SK-N-SH (cell line): Measurements from ENCODE around the gene DGKE. TPM values are rescaled to one million over a fixed set of nuclear protein-coding genes. Genes with fewer than 3 reads are reported as not detected.

Experiments used
- CTCF ChIA-PET: fragments of 300-600, 350-600 bp; formaldehyde crosslinking; extraction: SDS; loops from one replicate; lab custom pipeline; 2021; lab: Yijun Ruan, JAX
- POLR2A ChIA-PET: fragments of 350-600 bp; sonication (Branson Sonifier 250); formaldehyde crosslinking; extraction: SDS; loops from one replicate; lab custom pipeline; 2020; ENCODE audit warnings: antibody characterized with exemption, inconsistent platforms; lab: Yijun Ruan, JAX
- DNase-seq: peaks from one replicate; pipeline ENCODE4 v3.0.0; 2012
- H2AFZ ChIP-seq: fragments of 200-600 bp; sonication (generic); 2 replicates; pipeline ENCODE4 v1.8.1; 2016; ENCODE audit warnings: antibody characterized with exemption, mild to moderate bottlenecking, low read depth
- H3F3A ChIP-seq: fragments of 200-600 bp; sonication (generic); replicated peaks from 2 replicates; pipeline ENCODE3; 2016; ENCODE audit warnings: antibody characterized with exemption, mild to moderate bottlenecking; ENCODE audit not compliant: insufficient read depth
- H3K27ac ChIP-seq, 2 experiments: fragments of 200-500 bp in 1 of 2; fragments of 200-600 bp in 1 of 2; sonication (Bioruptor generic) in 1 of 2; sonication (generic), shearing (Covaris generic) in 1 of 2; 2 replicates each; pipeline versions ENCODE4 v1.5.1 to v1.6.1; 2014 to 2016; ENCODE audit warnings: low read depth in 2 of 2, inconsistent platforms in 1 of 2, low read length in 1 of 2, mild to moderate bottlenecking in 1 of 2, mixed read lengths in 1 of 2
- H3K27me3 ChIP-seq: fragments of 200-600 bp; sonication (generic), shearing (Covaris generic); 2 replicates; pipeline ENCODE4 v1.6.1; 2016; ENCODE audit warnings: mixed run types; ENCODE audit not compliant: insufficient read depth
- H3K36me3 ChIP-seq, 2 experiments: fragments of 200-500 bp in 1 of 2; fragments of 200-600 bp in 1 of 2; sonication (Bioruptor generic) in 1 of 2; sonication (generic) in 1 of 2; replicated peaks in 1 of 2; 2 replicates each; pipeline versions ENCODE3 to v1.5.1; 2014 to 2016; ENCODE audit warnings: low read length in 1 of 2, mild to moderate bottlenecking in 1 of 2; ENCODE audit not compliant: insufficient read depth in 2 of 2, control insufficient read depth in 1 of 2
- H3K4me1 ChIP-seq, 2 experiments: fragments of 200-500 bp in 1 of 2; fragments of 200-600 bp in 1 of 2; sonication (Bioruptor generic) in 1 of 2; sonication (generic), shearing (Covaris generic) in 1 of 2; 2 replicates each; pipeline versions ENCODE4 v1.5.1 to v1.6.1; 2014 to 2016; ENCODE audit warnings: low read depth in 1 of 2, low read length in 1 of 2, mixed run types in 1 of 2; ENCODE audit not compliant: insufficient read depth in 2 of 2, control insufficient read depth in 1 of 2
- H3K4me2 ChIP-seq: fragments of 200-600 bp; sonication (generic), shearing (Covaris generic); 2 replicates; pipeline ENCODE4 v1.6.1; 2017; ENCODE audit warnings: mixed run types
- H3K4me3 ChIP-seq, 2 experiments: fragments of 200-500 bp in 1 of 2; fragments of 200-600 bp in 1 of 2; sonication (Bioruptor generic) in 1 of 2; sonication (generic), shearing (Covaris generic) in 1 of 2; 2 replicates each; pipeline versions ENCODE4 v1.5.1 to v1.8.1; 2014 to 2016; ENCODE audit warnings: low read depth in 2 of 2, inconsistent platforms in 1 of 2, low read length in 1 of 2, mild to moderate bottlenecking in 1 of 2, mixed read lengths in 1 of 2, moderate library complexity in 1 of 2
- H3K79me2 ChIP-seq: fragments of 200-600 bp; sonication (generic); 2 replicates; pipeline ENCODE4 v1.8.1; 2017; ENCODE audit warnings: mild to moderate bottlenecking; ENCODE audit not compliant: insufficient read depth
- H3K9ac ChIP-seq: fragments of 200-600 bp; sonication (generic); 2 replicates; pipeline ENCODE4 v1.6.1; 2017; ENCODE audit warnings: mixed run types
- H3K9me2 ChIP-seq: fragments of 200-600 bp; sonication (generic); 2 replicates; pipeline ENCODE4 v1.6.1; 2017; ENCODE audit warnings: mixed run types
- H3K9me3 ChIP-seq: fragments of 200-600 bp; sonication (generic); 2 replicates; pipeline ENCODE4 v1.6.1; 2017; ENCODE audit warnings: mixed run types, mild to moderate bottlenecking, moderate library complexity
- H4K20me1 ChIP-seq: fragments of 200-600 bp; sonication (generic); 2 replicates; pipeline ENCODE4 v1.6.1; 2017; ENCODE audit warnings: mild to moderate bottlenecking, mixed run types; ENCODE audit not compliant: insufficient read depth
- CTCF ChIP-seq: fragments of 200-600 bp; sonication (generic); IDR thresholded peaks from 2 replicates; pipeline ENCODE4 v1.6.1; 2017; ENCODE audit warnings: antibody characterized with exemption, mild to moderate bottlenecking, moderate library complexity
- EP300 ChIP-seq, 2 experiments: IDR thresholded peaks; 2 replicates each; pipeline versions ENCODE4 v1.4.0 to v1.6.1; 2012; ENCODE audit warnings: borderline replicate concordance in 1 of 2, low read depth in 1 of 2, low read length in 1 of 2
- FOXM1 ChIP-seq: IDR thresholded peaks from 2 replicates; pipeline ENCODE4 v1.4.0; 2012; ENCODE audit warnings: low read depth, mild to moderate bottlenecking
- JUND ChIP-seq: IDR thresholded peaks from 2 replicates; pipeline ENCODE4 v1.4.0; 2012
- MXI1 ChIP-seq: IDR thresholded peaks from 2 replicates; pipeline ENCODE4 v1.6.1; 2012; ENCODE audit warnings: mild to moderate bottlenecking, low read depth, low read length, improper control_type of control experiment
- POLR2AphosphoS5 ChIP-seq: IDR thresholded peaks from 2 replicates; pipeline ENCODE4 v1.6.1; 2012; ENCODE audit warnings: low read depth, low read length
- RAD21 ChIP-seq: IDR thresholded peaks from 2 replicates; pipeline ENCODE4 v1.6.1; 2012; ENCODE audit warnings: mild to moderate bottlenecking, low read length
- RCOR1 ChIP-seq: fragments of 150-350 bp; IDR thresholded peaks from 2 replicates; pipeline ENCODE4 v1.6.1; 2017; ENCODE audit warnings: antibody characterized with exemption, low read length
- REST ChIP-seq: IDR thresholded peaks from 2 replicates; pipeline ENCODE4 v1.6.1; 2012; ENCODE audit warnings: mild to moderate bottlenecking, low read depth, low read length, moderate library complexity
- RXRA ChIP-seq: IDR thresholded peaks from 2 replicates; pipeline ENCODE4 v1.4.0; 2012; ENCODE audit warnings: low read depth, mild to moderate bottlenecking, borderline replicate concordance
- SIN3A ChIP-seq: IDR thresholded peaks from 2 replicates; pipeline ENCODE4 v1.6.1; 2012; ENCODE audit warnings: low read depth, mild to moderate bottlenecking, low read length, moderate library complexity, borderline replicate concordance
- YY1 ChIP-seq: IDR thresholded peaks from 2 replicates; pipeline ENCODE4 v1.4.0; 2012; ENCODE audit warnings: low read depth, mild to moderate bottlenecking
- WGBS: methylation state at CpG from one replicate; pipeline ENCODE4 v1.1.6; 2017; ENCODE audit warnings: low lambda C conversion rate; 5-methylcytosine and 5-hydroxymethylcytosine counted together
- polyA plus RNA-seq, 3 experiments: library from polyadenylated mRNA; depleted of rRNA; stranded (reverse); fragments of >200 nt; gene quantifications; 2 replicates each; pipeline ENCODE4 v1.2.3, GENCODE V29; 2012
- TF ChIP-seq, protein P1 (sequence below): IDR thresholded peaks from 2 replicates; pipeline ENCODE4 v1.4.0; 2012; ENCODE audit warnings: low read depth, borderline replicate concordance
- TF ChIP-seq, protein P2 (sequence below): IDR thresholded peaks from 2 replicates; pipeline ENCODE4; 2012
- TF ChIP-seq, protein P3 (sequence below): fragments of 150-350 bp; IDR thresholded peaks from 2 replicates; pipeline ENCODE4 v1.6.1; 2017; ENCODE audit warnings: antibody characterized with exemption, low read length, low read depth, borderline replicate concordance

Gene DGKE
- polyA plus RNA-seq, 1 of the 3 experiments (the other 2 are of a cell fraction): 2.4 TPM

GRCh38 chr17:56896968-56897359, 63.0 kb downstream of the DGKE start (continued):
- TF ChIP-seq, protein P1, sequence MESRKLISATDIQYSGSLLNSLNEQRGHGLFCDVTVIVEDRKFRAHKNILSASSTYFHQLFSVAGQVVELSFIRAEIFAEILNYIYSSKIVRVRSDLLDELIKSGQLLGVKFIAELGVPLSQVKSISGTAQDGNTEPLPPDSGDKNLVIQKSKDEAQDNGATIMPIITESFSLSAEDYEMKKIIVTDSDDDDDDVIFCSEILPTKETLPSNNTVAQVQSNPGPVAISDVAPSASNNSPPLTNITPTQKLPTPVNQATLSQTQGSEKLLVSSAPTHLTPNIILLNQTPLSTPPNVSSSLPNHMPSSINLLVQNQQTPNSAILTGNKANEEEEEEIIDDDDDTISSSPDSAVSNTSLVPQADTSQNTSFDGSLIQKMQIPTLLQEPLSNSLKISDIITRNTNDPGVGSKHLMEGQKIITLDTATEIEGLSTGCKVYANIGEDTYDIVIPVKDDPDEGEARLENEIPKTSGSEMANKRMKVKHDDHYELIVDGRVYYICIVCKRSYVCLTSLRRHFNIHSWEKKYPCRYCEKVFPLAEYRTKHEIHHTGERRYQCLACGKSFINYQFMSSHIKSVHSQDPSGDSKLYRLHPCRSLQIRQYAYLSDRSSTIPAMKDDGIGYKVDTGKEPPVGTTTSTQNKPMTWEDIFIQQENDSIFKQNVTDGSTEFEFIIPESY: no peak

GRCh38 chr17:56897646-56898424, 63.9 kb downstream of the DGKE start:
- Histone ChIP-seq H3K27ac (no peak overlapping the region), H3K9me3 (no peaks in the 10 kb centered on the region), H3K9me2 (no peaks in the 10 kb centered on the region), H3K4me2 (no peak overlapping the region), H3K4me1 (peaks cover 0 to 12% of the 10 kb centered on the region in 2 experiments; a peak in 2 of 4 replicates), H3K4me3 (no peak overlapping the region), H3F3A (peaks cover 5% of the 10 kb centered on the region), H3K27me3 (no peaks in the 10 kb centered on the region), H2AFZ (no peak overlapping the region), H3K36me3 (peaks cover 2 to 43% of the 10 kb centered on the region in 2 experiments), H4K20me1 (no peaks in the 10 kb centered on the region), H3K79me2 (no peaks in the 10 kb centered on the region), H3K9ac (no peak overlapping the region)
- DNase-seq: no peak
- TF ChIP-seq, protein P2, sequence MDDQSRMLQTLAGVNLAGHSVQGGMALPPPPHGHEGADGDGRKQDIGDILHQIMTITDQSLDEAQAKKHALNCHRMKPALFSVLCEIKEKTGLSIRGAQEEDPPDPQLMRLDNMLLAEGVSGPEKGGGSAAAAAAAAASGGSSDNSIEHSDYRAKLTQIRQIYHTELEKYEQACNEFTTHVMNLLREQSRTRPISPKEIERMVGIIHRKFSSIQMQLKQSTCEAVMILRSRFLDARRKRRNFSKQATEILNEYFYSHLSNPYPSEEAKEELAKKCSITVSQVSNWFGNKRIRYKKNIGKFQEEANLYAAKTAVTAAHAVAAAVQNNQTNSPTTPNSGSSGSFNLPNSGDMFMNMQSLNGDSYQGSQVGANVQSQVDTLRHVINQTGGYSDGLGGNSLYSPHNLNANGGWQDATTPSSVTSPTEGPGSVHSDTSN: no peak
- TF ChIP-seq POLR2AphosphoS5 (no peak), REST (no peak), SIN3A (no peak), RCOR1 (no peak), RAD21 (no peak), RXRA (no peak), YY1 (no peak), EP300 (IDR thresholded peaks at IDR 0.05; ENCODE audit: borderline replicate concordance in 1 of 2, low read depth in 1 of 2, low read length in 1 of 2) (no peak), CTCF (no peak), JUND (no peak), MXI1 (no peak), FOXM1 (no peak)
- TF ChIP-seq, protein P3, sequence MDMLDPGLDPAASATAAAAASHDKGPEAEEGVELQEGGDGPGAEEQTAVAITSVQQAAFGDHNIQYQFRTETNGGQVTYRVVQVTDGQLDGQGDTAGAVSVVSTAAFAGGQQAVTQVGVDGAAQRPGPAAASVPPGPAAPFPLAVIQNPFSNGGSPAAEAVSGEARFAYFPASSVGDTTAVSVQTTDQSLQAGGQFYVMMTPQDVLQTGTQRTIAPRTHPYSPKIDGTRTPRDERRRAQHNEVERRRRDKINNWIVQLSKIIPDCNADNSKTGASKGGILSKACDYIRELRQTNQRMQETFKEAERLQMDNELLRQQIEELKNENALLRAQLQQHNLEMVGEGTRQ: no peak
- 96% methylated on average over 14 of the region's 14 CpGs for WGBS
- ChIA-PET CTCF (no interaction called here), POLR2A (no interaction called here)
